Omental fat pad (tissue), 4 donors: ENCODE data around the gene ACTR2. TPM values are rescaled to one million over a fixed set of nuclear protein-coding genes. Genes with fewer than 3 reads are reported as not detected.

Experiments used
- ATAC-seq: fragments of 150-250 bp; one replicate; pipeline ENCODE4 v1.9.1; 2016; ENCODE audit warnings: mild to moderate bottlenecking, moderate library complexity; ENCODE audit not compliant: low FRiP score
- DNase-seq: peaks from one replicate; pipeline ENCODE4 v3.0.0-alpha.2; 2019; ENCODE audit warnings: low spot score
- CTCF ChIP-seq, 3 donors: fragments of 450-650 bp; IDR thresholded peaks; one replicate each; pipeline ENCODE4 v1.5.1; 2016 to 2017; ENCODE audit warnings: antibody characterized with exemption in 3 of 3, mild to moderate bottlenecking in 3 of 3, moderate library complexity in 2 of 3
- total RNA-seq, 4 donors: library from RNA; depleted of rRNA; stranded (reverse); fragments of >200 nt; gene quantifications; one replicate each; pipeline ENCODE4 v1.1.0, GENCODE V29; 2016

The ACTR2 gene
- total RNA-seq, 4 donors from 2014 or later = 56.4 to 115 (median 97.1) TPM

- no peak for DNase-seq
- no peak for TF ChIP-seq CTCF (IDR thresholded peaks at IDR 0.05)
- peak; percentile 79 for ATAC-seq
Measured at GRCh38 chr2:65320042-65320725, 92.6 kb downstream of the ACTR2 start.

Other genes starting within 250 kb of the ACTR2 start
- 10 to 100 TPM in 1 of 4 donors, 1 to 10 TPM in 3; 6.5 to 14.4 (median 7.0) TPM for gene SLC1A4, start 238.4 kb upstream of the ACTR2 start, total RNA-seq
- 10 to 100 TPM in 3 of 4 donors, 1 to 10 TPM in 1; 9.7 to 67.3 (median 21.3) TPM for gene CEP68, start 171.4 kb upstream of the ACTR2 start, total RNA-seq
- gene RAB1A, start 97.7 kb upstream of the ACTR2 start, total RNA-seq = 100 to 1,000 TPM; 100 to 177 (median 113) TPM
- gene SPRED2, start 204.8 kb downstream of the ACTR2 start, total RNA-seq = 10 to 100 TPM; 22.9 to 45.4 (median 26.6) TPM